GM19043 (cell line): ENCODE data around the gene WDR86.

Source experiments
- ATAC-seq: cut with Tn5 transposase; IDR thresholded peaks from one replicate; pipeline ENCODE4 v1.9.1; 2021; ENCODE audit warnings: low read depth; ENCODE audit not compliant: unreplicated experiment

WDR86 gene

GRCh38 chr7:151408839-151409666 is 785 bp downstream of the WDR86 start:
- peak; percentile 56 for ATAC-seq

GRCh38 chr7:151408498-151408838 is 1.4 kb downstream of the WDR86 start:
- ATAC-seq, result no peak

- ATAC-seq, result no peak
Measured at GRCh38 chr7:151406886-151407583, 2.8 kb downstream of the WDR86 start.

GRCh38 chr7:151406051-151406875 is 3.6 kb downstream of the WDR86 start:
- no peak for ATAC-seq

GRCh38 chr7:151405588-151405987 is 4.2 kb downstream of the WDR86 start:
- no peak for ATAC-seq

- no peak for ATAC-seq
Measured at GRCh38 chr7:151405056-151405455, 4.8 kb downstream of the WDR86 start.

GRCh38 chr7:151404216-151405011 is 5.4 kb downstream of the WDR86 start:
- no peak for ATAC-seq

GRCh38 chr7:151403764-151404163 is 6.1 kb downstream of the WDR86 start:
- ATAC-seq, result no peak

GRCh38 chr7:151402029-151402835 is 7.6 kb downstream of the WDR86 start:
- no peak for ATAC-seq

- ATAC-seq, result no peak
Measured at GRCh38 chr7:151400626-151401315, 9.1 kb downstream of the WDR86 start.

- ATAC-seq, result no peak
Measured at GRCh38 chr7:151399906-151400305, 9.9 kb downstream of the WDR86 start.

GRCh38 chr7:151399305-151399601 is 10.6 kb downstream of the WDR86 start:
- no peak for ATAC-seq

GRCh38 chr7:151398446-151399304 is 11.2 kb downstream of the WDR86 start:
- ATAC-seq, result no peak

- no peak for ATAC-seq
Measured at GRCh38 chr7:151397026-151397425, 12.8 kb downstream of the WDR86 start.

GRCh38 chr7:151396328-151396970 is 13.4 kb downstream of the WDR86 start:
- no peak for ATAC-seq

GRCh38 chr7:151395036-151395367 is 14.8 kb downstream of the WDR86 start:
- no peak for ATAC-seq

- no peak for ATAC-seq
Measured at GRCh38 chr7:151394076-151395035, 15.5 kb downstream of the WDR86 start.
